DMS53 treated with DMSO at 0.1 percent for 48 hours (cell line): ENCODE data around the gene SMIM21.

Source experiments
- DNase-seq: peaks from one replicate; lab custom pipeline; 2025; ENCODE audit not compliant: unreplicated experiment; lab: John Stamatoyannopoulos, UW

SMIM21 gene

GRCh38 chr18:75378376-75379315, 48.9 kb downstream of the SMIM21 start:
- no peak for DNase-seq

- no peak for DNase-seq
These were observed 49.6 kb downstream of the SMIM21 start for GRCh38 chr18:75377926-75378325.

GRCh38 chr18:75377258-75377657, 50.2 kb downstream of the SMIM21 start:
- DNase-seq: no peak

- DNase-seq: no peak
These were observed 51.5 kb downstream of the SMIM21 start for GRCh38 chr18:75376004-75376403.

GRCh38 chr18:75375341-75375740, 52.2 kb downstream of the SMIM21 start:
- DNase-seq: no peak

- DNase-seq: no peak
These were observed 53.0 kb downstream of the SMIM21 start for GRCh38 chr18:75374466-75374865.

- no peak for DNase-seq
These were observed 58.3 kb downstream of the SMIM21 start for GRCh38 chr18:75369026-75369721.

- no peak for DNase-seq
These were observed 61.7 kb downstream of the SMIM21 start for GRCh38 chr18:75365837-75366236.

- DNase-seq: no peak
These were observed 62.3 kb downstream of the SMIM21 start for GRCh38 chr18:75365254-75365629.

GRCh38 chr18:75364512-75365253, 62.8 kb downstream of the SMIM21 start:
- DNase-seq: peak; percentile 52

- no peak for DNase-seq
These were observed 63.9 kb downstream of the SMIM21 start for GRCh38 chr18:75363446-75364225.

GRCh38 chr18:75362435-75362834, 65.1 kb downstream of the SMIM21 start:
- DNase-seq: peak; percentile 59

GRCh38 chr18:75360941-75361340, 66.6 kb downstream of the SMIM21 start:
- no peak for DNase-seq

- no peak for DNase-seq
These were observed 67.3 kb downstream of the SMIM21 start for GRCh38 chr18:75360215-75360614.
